ENCODE data around the gene RAB7B.
"Not testable (repeated sequence)": the region's sequence is repeated elsewhere in the genome, so short reads cannot be mapped to it uniquely, and the experiment has no call there.

RAB7B gene, protein sequence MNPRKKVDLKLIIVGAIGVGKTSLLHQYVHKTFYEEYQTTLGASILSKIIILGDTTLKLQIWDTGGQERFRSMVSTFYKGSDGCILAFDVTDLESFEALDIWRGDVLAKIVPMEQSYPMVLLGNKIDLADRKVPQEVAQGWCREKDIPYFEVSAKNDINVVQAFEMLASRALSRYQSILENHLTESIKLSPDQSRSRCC

GRCh38 chr1:206002871-206003801, at the start of gene RAB7B:
Gene RAB7B, minus strand, starts transcription at chr1:206003395. Its CDS starts 9,260 bp downstream, at chr1:205994135.
- DNase-seq = no peak

DNA sequence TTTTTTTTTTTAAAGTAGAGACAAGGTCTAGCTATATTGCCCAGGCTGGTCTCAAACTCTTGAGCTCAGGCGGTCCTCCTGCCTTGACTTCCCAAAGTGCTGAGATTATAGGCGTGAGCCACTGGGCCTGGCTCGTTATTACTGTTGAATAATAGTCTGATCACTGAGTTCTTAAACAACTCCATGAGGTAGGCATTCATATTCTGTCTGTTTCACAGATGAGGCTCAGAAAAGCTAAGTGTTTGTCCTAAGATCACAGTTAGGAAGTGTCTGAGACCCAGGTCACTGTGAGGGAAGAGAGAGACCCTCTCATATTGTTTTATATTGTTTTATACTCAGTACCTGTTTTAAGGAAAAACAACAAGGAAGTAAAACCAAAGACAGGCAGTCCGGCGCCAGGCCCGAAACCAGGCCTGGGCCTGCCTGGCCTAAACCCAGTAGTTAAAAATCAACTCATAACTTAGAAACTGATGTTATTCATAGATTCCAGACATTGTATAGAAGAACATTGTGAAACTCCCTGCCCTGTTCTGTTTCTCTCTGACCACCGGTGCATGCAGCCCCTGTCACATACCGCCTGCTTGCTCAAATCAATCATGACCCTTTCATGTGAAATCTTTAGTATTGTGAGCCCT, 49.2 kb upstream of the RAB7B start:
- not testable (repeated sequence) for DNase-seq

DNA sequence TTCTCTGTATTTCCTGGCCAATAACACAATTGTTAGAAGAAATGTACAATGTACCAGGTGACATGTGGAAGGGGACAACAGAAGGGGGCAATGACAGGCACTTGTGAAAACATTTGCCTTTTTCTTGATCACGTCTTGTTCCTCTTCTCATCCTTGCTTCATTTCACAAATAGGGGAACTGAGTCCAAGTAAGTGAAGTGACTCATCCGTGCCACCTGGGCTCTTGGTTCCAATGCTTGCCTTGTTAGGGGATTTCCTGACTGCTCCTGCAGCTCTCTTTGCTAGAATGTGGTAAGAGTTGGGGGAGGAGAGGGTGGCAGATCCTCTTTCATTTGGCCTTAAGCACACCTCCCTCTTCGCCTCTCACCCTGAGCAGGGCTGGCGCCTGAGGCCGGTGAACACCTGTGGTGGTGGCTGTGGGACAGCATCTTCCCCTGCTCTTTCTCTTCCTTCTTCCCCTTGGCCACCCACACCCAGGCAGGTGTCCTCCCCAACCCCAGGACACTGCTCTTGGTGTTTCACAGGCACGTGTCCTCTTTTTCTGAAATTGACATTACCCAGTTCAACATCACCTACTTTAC, 47.5 kb upstream of the RAB7B start:
- DNase-seq = no peak

DNA sequence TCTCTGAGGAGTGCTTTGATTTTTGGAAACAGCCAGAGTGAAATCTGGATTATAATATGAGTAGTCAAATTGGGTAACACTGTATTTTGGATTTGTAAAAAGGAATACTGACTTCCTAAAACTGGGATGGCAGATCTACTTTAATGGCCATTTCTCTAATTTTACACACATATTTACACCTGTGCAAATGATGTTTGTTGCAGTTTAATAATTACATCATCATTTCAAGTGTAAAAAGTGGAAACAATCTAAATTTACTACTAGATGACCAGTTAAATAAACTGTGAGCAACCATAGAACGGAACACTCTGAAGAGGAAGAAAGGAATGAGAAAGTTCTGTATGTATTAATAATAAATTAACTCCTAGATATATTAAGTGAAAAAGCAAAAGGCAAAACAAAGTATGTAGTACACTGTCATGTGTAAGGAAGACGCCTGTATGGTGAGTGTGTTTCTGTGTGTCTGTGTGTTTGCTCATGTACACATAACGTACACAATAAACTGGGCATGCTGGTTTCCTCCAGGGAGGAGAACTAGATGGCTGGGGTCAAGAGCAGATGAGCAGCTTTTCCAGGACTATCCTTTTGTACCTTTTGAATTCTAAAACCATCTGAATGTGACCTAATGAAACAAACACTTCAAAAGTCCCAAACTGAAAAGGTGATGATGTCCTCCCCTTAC, 46.9 kb upstream of the RAB7B start:
- no peak for DNase-seq

GRCh38 chr1:206049293-206049692, 46.1 kb upstream of the RAB7B start:
- DNase-seq = no peak

- no peak for DNase-seq
Measured at GRCh38 chr1:206048582-206048981, 45.4 kb upstream of the RAB7B start.

GRCh38 chr1:206047271-206047670, 44.1 kb upstream of the RAB7B start:
- no peak for DNase-seq

DNA sequence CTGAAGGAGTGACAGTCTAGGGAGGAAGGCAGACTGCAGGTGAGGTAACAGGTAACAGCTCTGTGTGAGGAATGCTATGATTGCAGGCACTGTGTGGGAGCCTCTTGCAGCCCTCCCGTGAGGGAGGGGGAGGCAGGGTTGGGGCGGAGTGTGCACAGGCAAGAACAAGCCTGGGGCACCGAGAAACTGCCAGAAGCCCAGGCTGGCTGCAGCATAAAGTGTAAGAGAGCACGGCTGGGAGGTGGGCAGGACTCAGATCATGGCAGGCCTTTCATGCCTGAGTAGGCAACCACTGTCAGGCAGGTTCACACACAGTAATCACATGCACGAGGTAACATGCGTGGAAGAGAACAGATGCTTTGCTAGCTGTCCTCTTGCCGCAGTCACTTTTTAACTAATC, 38.4 kb upstream of the RAB7B start:
- peak; percentile 35 for DNase-seq

- DNase-seq = no peak
Measured at GRCh38 chr1:206040328-206040727, 37.1 kb upstream of the RAB7B start.

- DNase-seq = no peak
Measured at GRCh38 chr1:206039046-206039973, 36.1 kb upstream of the RAB7B start.

GRCh38 chr1:206037581-206037980, 34.4 kb upstream of the RAB7B start:
- DNase-seq = peak; percentile 97

GRCh38 chr1:206036663-206037455, 33.7 kb upstream of the RAB7B start:
- no peak for DNase-seq

- DNase-seq = no peak
Measured at GRCh38 chr1:206035027-206035426, 31.8 kb upstream of the RAB7B start.

DNA sequence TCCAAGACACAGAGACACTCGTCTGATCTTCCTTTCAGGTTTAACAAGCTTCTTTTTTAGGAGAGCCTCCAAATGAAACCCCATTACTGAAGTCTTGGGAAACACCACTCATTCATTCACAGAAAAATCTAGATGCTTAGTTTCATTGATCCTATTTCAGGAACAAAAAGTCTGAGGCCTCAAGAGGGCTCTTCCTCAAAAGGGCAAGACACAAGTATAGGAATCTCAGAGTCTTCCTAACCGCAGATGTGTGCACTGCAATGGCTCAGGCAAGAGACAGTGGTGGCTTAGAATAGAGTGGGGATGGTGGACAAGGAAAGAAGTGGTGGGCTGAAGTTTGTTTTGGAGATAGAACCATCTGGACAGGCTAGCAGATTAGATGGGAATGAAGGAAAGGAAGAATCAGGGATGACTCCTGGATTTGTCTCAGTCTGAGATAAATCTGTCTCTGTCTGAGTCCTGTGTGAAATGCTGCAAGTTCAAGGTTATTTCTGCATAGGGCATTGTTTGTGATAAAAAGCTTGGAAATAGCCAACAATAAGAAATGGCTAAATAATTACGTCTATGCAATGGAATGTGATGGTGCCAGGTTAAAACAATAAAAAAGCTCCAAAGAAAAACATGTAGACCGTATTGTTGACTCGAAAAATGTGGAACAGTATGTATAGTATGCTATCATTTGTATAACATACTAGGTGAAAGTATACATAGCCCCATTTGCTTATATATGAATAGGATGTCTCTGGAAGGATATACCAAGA, 29.4 kb upstream of the RAB7B start:
- DNase-seq = peak; percentile 29

DNA sequence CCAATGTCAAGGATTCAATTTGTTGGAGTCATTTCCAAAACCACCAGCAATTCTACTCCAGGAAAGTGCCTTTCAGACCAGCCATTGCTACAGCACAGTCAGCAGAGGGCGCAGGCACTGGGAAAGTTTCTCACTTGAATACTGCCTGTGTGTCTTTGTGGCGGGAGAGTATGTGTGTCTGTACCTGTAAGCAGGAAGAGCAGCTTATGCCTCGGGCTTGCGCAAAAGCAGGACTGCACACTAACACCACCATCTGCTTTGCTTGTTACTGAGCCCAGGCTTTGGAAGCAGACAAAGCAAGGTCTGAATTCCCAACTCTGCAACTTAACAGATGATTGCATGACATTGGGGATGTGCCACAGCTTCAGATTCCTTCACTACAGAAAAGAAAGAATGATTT, 27.5 kb upstream of the RAB7B start:
- DNase-seq = peak; percentile 97

GRCh38 chr1:206030191-206030590, 27.0 kb upstream of the RAB7B start:
- DNase-seq = no peak

DNA sequence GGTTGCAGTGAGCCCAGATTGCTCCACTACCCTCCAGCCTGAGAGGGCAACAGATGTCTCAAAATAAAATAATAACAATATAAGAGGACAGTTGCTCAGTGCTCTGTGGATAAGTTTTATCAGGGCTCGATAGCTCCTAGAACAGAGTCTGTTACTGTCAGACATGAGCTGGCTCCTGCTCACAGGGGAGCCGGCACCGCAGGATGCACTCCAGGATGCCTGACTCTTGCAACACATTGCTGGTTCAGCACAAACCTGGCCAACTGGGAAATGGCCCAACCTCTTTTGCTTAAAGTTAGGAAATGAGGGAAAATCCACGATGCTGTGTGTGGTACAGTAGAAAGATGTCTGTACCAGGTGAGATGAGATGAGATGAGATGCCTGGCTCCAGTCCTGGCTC, 26.3 kb upstream of the RAB7B start:
- DNase-seq = no peak

- no peak for DNase-seq
Measured at GRCh38 chr1:206025283-206025820, 22.2 kb upstream of the RAB7B start.

DNA sequence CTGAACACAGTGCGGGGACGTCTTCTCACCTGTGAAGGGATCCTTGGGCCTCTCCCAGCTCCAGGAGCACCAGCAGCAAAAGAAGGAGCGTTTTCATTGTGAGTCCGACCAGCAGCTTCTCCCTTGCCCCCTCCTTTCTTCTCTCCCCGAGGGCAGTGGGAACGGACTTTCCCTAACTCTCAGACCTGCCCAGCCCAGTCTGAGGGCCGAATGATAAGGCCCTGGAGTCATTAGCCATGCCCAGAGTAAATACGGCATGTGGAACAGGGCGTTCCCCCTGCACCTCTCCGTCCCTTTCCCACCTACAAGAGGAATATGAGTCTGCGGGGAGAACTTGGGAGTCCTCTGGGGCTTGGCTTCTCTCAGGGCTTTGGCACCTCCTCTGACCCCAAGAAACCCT, 20.5 kb upstream of the RAB7B start, which contains the start of gene CTSE:
CTSE (minus strand) TSS at position 201 of the 400 bp plus-strand sequence; CDS start at position 97, 104 bp downstream.
- no peak for DNase-seq

GRCh38 chr1:206022766-206023165, 19.6 kb upstream of the RAB7B start:
- DNase-seq = no peak
